Stimulated activated naive CD8-positive, alpha-beta T cell treated with anti-CD3 and anti-CD28 coated beads, Interleukin-15, Interleukin-2, amounts not matched to agents 100 ng/mL and 50 ng/mL, for 24 hours (primary cell): Measurements from ENCODE around the gene AKAP6.

ENCODE experiments used
- H3K27ac Mint-ChIP-seq: one replicate; pipeline ENCODE4 v1.8.0; 2021; ENCODE audit warnings: mild to moderate bottlenecking, mixed read lengths
- H3K27me3 Mint-ChIP-seq: one replicate; pipeline ENCODE4 v1.8.0; 2021; ENCODE audit warnings: mixed read lengths
- H3K36me3 Mint-ChIP-seq: one replicate; pipeline ENCODE4 v1.8.0; 2021; ENCODE audit warnings: low read depth, mixed read lengths
- H3K4me1 Mint-ChIP-seq: one replicate; pipeline ENCODE4 v1.8.0; 2021; ENCODE audit warnings: low read depth, mixed read lengths
- H3K4me3 Mint-ChIP-seq: one replicate; pipeline ENCODE4 v1.8.0; 2021; ENCODE audit warnings: mild to moderate bottlenecking, mixed read lengths
- H3K9me3 Mint-ChIP-seq: one replicate; pipeline ENCODE4 v1.8.0; 2021; ENCODE audit warnings: mixed read lengths

AKAP6 gene

GRCh38 chr14:32602699-32603098 is 273.6 kb downstream of the AKAP6 start:
- Mint-ChIP-seq H3K9me3 (no peaks in the 10 kb centered on the region), H3K4me1 (no peaks in the 10 kb centered on the region), H3K4me3 (no peak overlapping the region), H3K27me3 (no peaks in the 10 kb centered on the region), H3K27ac (no peak overlapping the region), H3K36me3 (no peaks in the 10 kb centered on the region)

- Mint-ChIP-seq H3K36me3 (no peaks in the 10 kb centered on the region), H3K27ac (no peak overlapping the region), H3K27me3 (no peaks in the 10 kb centered on the region), H3K9me3 (no peaks in the 10 kb centered on the region), H3K4me1 (no peaks in the 10 kb centered on the region), H3K4me3 (no peak overlapping the region)
Measured at GRCh38 chr14:32603992-32604565, 275.0 kb downstream of the AKAP6 start.

DNA sequence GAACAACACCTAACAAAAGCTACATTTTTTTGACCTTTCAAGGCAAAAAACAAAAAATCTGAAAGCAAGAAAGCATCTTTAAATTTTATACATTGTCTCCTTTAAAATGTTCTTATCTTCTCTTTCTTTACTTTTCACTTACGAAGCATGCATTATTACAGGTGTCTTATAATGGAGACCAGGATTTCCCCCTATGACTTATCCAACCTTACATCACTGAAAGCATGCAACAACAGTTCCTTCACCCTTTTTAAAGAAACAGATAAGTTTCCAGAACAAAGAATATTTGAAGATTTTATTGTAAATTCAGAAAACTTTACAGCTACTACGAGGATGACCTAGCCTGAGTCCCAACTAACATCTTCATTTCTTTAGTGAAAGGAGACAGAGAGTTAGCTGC is 277.2 kb downstream of the AKAP6 start:
- H3K27me3 Mint-ChIP-seq: no peaks in the 10 kb centered on the region
- no peak overlapping the region for H3K4me3 Mint-ChIP-seq
- no peaks in the 10 kb centered on the region for H3K36me3 Mint-ChIP-seq
- H3K27ac Mint-ChIP-seq: no peak overlapping the region
- no peaks in the 10 kb centered on the region for H3K9me3 Mint-ChIP-seq
- H3K4me1 Mint-ChIP-seq: no peaks in the 10 kb centered on the region

GRCh38 chr14:32607399-32607798 is 278.3 kb downstream of the AKAP6 start:
- no peaks in the 10 kb centered on the region for H3K4me1 Mint-ChIP-seq
- H3K36me3 Mint-ChIP-seq: no peaks in the 10 kb centered on the region
- no peaks in the 10 kb centered on the region for H3K9me3 Mint-ChIP-seq
- H3K27me3 Mint-ChIP-seq: no peaks in the 10 kb centered on the region
- no peak overlapping the region for H3K4me3 Mint-ChIP-seq
- no peak overlapping the region for H3K27ac Mint-ChIP-seq

DNA sequence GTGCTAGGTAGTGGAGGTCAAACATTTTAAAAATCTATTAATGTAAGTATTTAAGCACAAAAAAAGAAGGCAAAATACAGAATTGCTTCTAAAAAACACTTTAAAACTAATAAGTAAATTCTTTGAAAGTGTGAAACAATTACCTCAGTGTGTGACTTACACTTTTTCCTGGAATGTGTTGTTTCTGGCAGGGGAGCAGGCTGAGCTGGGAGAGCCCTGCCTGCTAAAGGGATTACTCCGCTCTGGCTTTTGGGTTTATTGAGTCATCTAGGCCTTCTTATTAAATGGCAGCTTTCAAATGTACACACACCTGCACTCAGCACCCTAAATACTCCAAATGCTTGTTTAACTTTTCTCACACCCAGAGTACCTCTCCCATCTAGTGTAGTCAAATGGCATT is 279.8 kb downstream of the AKAP6 start:
- Mint-ChIP-seq H3K27me3 (no peaks in the 10 kb centered on the region), H3K4me1 (no peaks in the 10 kb centered on the region), H3K4me3 (no peak overlapping the region), H3K9me3 (no peaks in the 10 kb centered on the region), H3K36me3 (no peaks in the 10 kb centered on the region), H3K27ac (no peak overlapping the region)

GRCh38 chr14:32609388-32609787 is 280.3 kb downstream of the AKAP6 start:
- H3K27ac Mint-ChIP-seq: no peak overlapping the region
- no peaks in the 10 kb centered on the region for H3K4me1 Mint-ChIP-seq
- no peak overlapping the region for H3K4me3 Mint-ChIP-seq
- H3K9me3 Mint-ChIP-seq: no peaks in the 10 kb centered on the region
- no peaks in the 10 kb centered on the region for H3K36me3 Mint-ChIP-seq
- no peaks in the 10 kb centered on the region for H3K27me3 Mint-ChIP-seq

- Mint-ChIP-seq H3K9me3 (no peaks in the 10 kb centered on the region), H3K4me1 (no peaks in the 10 kb centered on the region), H3K27me3 (no peaks in the 10 kb centered on the region), H3K36me3 (no peaks in the 10 kb centered on the region), H3K27ac (no peak overlapping the region), H3K4me3 (no peak overlapping the region)
Measured at GRCh38 chr14:32611752-32612151, 282.7 kb downstream of the AKAP6 start.

DNA sequence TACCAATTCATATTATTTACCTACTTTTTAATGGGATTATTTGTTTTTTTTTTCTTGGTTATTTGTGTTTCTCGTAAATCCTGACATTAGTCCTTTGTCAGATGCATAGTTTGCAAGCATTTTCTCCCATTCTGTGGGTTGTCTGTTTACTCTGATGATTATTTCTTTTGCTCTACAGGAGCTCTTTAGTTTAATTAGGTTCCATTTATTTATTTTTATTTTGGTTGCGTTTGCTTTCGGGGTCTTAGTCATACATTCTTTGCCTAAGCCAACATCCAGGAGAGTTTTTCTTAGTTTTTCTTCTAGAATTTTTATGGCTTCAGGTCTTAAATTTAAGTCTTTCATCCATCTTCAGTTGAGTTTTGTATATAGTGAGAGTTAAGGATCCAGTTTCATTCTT is 289.9 kb downstream of the AKAP6 start:
- Mint-ChIP-seq H3K4me1 (no peaks in the 10 kb centered on the region), H3K27ac (no peak overlapping the region), H3K27me3 (no peaks in the 10 kb centered on the region), H3K36me3 (no peaks in the 10 kb centered on the region), H3K4me3 (no peak overlapping the region), H3K9me3 (no peaks in the 10 kb centered on the region)

GRCh38 chr14:32620303-32620702 is 291.2 kb downstream of the AKAP6 start:
- Mint-ChIP-seq H3K36me3 (no peaks in the 10 kb centered on the region), H3K4me3 (no peak overlapping the region), H3K4me1 (no peaks in the 10 kb centered on the region), H3K9me3 (no peaks in the 10 kb centered on the region), H3K27ac (no peak overlapping the region), H3K27me3 (no peaks in the 10 kb centered on the region)

- H3K4me1 Mint-ChIP-seq: no peaks in the 10 kb centered on the region
- no peaks in the 10 kb centered on the region for H3K27me3 Mint-ChIP-seq
- H3K36me3 Mint-ChIP-seq: no peaks in the 10 kb centered on the region
- H3K27ac Mint-ChIP-seq: no peak overlapping the region
- H3K9me3 Mint-ChIP-seq: no peaks in the 10 kb centered on the region
- no peak overlapping the region for H3K4me3 Mint-ChIP-seq
Measured at GRCh38 chr14:32620724-32621123, 291.6 kb downstream of the AKAP6 start.

DNA sequence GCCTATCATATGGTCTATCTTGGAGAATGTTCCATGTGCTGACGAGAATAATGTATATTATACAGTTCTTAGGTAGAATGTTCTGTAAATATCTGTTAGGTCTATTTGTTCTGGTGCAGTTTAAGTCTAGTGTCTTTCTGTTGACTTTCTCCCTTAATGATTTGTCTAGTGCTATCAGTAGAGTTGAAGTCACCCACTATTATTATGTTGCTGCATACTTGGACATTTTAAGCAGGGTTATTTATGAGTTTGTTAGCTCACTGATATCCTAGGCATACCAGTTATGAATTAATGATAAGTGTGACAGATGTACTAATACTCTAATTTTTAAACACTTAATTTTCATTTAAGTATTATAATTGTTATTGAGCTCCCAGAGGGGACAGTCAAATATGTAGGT is 292.5 kb downstream of the AKAP6 start:
- Mint-ChIP-seq H3K4me1 (no peaks in the 10 kb centered on the region), H3K27ac (no peak overlapping the region), H3K4me3 (no peak overlapping the region), H3K27me3 (no peaks in the 10 kb centered on the region), H3K36me3 (no peaks in the 10 kb centered on the region), H3K9me3 (peaks cover 3% of the 10 kb centered on the region)

DNA sequence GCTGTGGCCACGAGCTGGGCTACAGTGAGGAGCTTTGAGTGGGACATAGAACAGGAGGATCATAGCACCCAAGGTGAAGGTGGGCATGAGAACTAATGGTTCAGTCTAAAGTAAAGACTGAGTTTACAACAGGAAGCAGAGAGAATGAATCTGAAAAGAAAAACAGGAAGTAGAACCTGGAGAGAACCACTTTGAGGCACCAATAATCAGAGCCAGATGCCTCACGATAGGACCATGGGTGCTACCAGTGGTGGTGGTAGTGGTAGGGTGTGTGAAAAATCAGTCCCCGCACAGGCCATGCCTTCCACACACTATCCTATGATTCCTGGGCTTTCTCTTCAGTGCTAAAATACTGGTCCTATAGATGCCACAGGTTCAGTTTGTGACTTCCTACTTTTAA is 293.6 kb downstream of the AKAP6 start:
- H3K4me3 Mint-ChIP-seq: no peak overlapping the region
- no peaks in the 10 kb centered on the region for H3K4me1 Mint-ChIP-seq
- no peaks in the 10 kb centered on the region for H3K36me3 Mint-ChIP-seq
- no peak overlapping the region for H3K27ac Mint-ChIP-seq
- peaks cover 5% of the 10 kb centered on the region for H3K9me3 Mint-ChIP-seq
- H3K27me3 Mint-ChIP-seq: no peaks in the 10 kb centered on the region

GRCh38 chr14:32623300-32624093 is 294.4 kb downstream of the AKAP6 start:
- peaks cover 5% of the 10 kb centered on the region for H3K9me3 Mint-ChIP-seq
- H3K27me3 Mint-ChIP-seq: no peaks in the 10 kb centered on the region
- no peak overlapping the region for H3K27ac Mint-ChIP-seq
- H3K4me3 Mint-ChIP-seq: no peak overlapping the region
- H3K4me1 Mint-ChIP-seq: no peaks in the 10 kb centered on the region
- H3K36me3 Mint-ChIP-seq: no peaks in the 10 kb centered on the region

DNA sequence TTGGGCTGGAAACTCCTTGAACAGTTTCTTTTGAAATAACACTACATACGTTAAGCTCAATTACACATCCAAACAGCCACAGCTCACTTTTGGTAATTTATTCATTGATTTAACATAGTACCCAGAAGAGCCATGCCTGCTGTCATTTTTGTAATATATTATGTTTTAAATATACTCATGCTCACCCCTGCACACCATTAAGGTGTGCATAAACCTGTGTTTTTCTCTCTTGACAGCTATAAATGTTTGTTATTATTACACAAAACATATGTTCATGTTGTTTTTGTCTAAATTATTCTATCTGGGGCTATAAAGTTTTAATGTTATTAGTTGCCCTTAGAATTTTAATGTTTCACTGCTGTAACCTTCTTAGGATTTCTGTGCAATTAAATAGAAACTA is 296.1 kb downstream of the AKAP6 start:
- H3K4me3 Mint-ChIP-seq: no peak overlapping the region
- H3K27ac Mint-ChIP-seq: no peak overlapping the region
- H3K4me1 Mint-ChIP-seq: no peaks in the 10 kb centered on the region
- H3K9me3 Mint-ChIP-seq: peaks cover 5% of the 10 kb centered on the region
- no peaks in the 10 kb centered on the region for H3K27me3 Mint-ChIP-seq
- H3K36me3 Mint-ChIP-seq: no peaks in the 10 kb centered on the region

- no peaks in the 10 kb centered on the region for H3K27me3 Mint-ChIP-seq
- H3K27ac Mint-ChIP-seq: no peak overlapping the region
- peaks cover 5% of the 10 kb centered on the region for H3K9me3 Mint-ChIP-seq
- no peaks in the 10 kb centered on the region for H3K36me3 Mint-ChIP-seq
- H3K4me3 Mint-ChIP-seq: no peak overlapping the region
- H3K4me1 Mint-ChIP-seq: no peaks in the 10 kb centered on the region
Measured at GRCh38 chr14:32627545-32628298, 298.6 kb downstream of the AKAP6 start.
